HG03060 (cell line): ENCODE results near the gene PPP2R3A.
"Not testable (repeated sequence)": the region's sequence is repeated elsewhere in the genome, so short reads cannot be mapped to it uniquely, and the experiment has no call there.

Experiments used
- ATAC-seq: cut with Tn5 transposase; IDR thresholded peaks from one replicate; pipeline ENCODE4 v1.9.1; 2021; ENCODE audit warnings: low read depth, moderate number of reproducible peaks; ENCODE audit not compliant: unreplicated experiment

PPP2R3A gene

DNA sequence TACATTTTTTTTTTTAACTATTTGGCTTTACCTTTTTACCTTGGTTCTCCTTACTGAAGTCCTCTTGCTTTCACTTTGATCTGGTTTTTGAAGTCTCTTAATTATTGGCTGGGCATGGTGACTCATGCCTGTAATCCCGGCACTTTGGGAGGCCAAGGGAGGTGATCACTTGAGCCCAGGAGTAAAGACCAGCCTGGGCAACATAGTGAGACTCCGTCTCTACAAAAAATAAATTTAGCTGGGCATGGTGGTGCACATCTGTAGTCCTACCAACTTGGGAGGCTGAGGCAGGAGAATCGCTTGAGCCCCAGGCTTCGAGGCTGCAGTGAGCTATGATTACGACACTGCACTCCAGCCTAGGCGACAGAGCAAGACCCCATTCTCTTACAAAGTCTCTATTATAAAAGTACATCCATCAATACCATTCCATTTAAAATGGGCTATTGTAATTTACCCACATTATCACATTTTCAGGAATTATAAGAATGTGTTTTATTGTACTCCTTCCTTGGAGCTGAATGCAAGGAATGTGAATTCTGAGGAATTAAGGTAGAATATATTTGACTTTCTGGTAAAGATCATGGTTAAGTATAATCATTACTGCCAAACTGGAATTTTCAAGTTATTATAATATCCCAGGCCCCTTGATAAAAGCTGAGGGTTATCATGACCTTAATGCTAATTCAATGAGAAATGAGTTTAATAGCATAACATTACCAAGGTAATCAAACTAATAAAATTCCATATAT, 181.6 kb downstream of the PPP2R3A start:
- ATAC-seq: no peak

DNA sequence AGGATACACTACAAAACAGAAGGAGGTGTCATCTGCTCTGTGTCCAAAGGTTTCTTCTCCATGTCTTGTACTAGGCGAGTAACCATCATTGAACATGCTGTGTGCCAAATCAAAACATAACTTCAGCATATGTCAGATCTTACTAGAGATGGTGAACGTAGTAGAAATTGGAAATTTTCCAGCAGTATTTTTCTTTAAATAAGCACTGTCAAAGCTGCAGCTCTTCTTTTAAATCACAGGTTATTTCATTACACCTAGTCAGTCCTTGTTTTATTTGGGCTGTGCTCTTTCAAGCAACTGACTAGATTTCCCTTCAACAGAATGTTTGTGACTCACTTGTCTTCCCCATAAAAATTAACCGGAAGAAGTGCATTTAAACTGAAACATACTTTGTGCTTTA, 184.1 kb downstream of the PPP2R3A start:
- ATAC-seq: no peak

DNA sequence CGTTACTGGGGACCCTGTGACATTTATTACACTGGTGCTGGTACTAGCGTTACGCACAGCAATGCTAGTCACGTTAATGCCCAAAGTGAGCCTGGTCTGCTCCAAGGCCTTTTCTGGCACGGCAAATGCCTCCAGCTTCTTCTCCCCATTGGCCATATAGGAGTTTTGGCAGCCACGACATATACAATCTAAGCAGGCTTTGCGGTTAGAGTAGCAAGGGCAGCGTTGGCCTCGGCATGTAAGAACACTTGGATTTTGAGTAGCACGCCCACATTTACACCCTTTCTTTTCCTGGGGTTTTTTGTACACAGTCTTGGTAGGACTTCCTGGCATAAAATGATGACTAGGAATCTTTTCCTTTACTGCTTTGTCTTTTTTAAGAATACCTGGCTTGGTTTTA, 185.7 kb downstream of the PPP2R3A start:
- no peak for ATAC-seq

DNA sequence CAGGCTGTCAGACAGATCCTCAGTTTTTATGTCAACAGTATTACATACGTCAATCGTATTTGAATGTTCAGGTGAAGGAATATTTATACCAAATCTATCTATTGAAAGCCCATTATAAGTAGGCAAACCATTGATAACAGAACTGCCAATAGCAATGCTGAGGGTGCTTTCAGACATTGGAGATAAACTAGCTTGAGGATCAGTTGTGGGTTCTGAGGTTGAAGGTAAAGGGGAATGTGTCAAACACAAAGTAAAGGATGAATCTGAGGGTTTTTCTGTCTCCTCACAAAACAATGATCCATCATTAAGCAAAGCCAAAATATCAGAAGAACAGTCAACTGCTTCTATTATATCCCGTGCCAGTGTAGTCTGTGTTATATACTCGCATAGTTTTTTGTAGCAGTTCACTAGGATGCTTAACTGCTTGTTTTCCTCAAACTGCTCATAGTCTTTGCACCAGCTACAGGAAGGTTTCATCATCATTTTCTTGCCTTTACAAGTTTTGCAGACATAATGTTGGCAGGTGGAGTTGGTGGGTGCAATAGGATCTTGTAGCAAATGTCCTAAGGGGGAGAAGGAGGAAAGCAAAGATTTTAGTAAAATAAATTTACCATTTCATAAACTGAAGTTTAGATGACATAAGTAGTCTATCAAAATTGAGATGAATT, 186.8 kb downstream of the PPP2R3A start:
- no peak for ATAC-seq

DNA sequence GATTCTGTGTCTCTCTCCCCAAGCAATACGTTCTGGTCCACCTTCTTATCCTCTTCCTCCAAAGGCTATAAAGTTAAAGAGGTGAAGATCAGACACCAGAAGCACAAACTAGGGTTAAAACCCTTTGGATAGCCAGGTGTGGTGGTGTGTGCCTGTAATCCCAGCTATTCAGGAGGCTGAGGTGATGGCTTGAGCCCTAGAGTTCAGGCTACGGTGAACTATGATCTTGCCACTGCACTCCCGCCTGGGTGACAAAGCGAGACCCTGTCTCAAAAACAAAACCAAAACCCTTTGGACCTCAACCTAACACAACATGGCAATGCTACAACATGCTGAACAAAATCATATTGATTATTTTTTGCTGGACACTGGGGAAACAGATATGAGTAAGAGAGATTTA, 187.4 kb downstream of the PPP2R3A start:
- no peak for ATAC-seq

DNA sequence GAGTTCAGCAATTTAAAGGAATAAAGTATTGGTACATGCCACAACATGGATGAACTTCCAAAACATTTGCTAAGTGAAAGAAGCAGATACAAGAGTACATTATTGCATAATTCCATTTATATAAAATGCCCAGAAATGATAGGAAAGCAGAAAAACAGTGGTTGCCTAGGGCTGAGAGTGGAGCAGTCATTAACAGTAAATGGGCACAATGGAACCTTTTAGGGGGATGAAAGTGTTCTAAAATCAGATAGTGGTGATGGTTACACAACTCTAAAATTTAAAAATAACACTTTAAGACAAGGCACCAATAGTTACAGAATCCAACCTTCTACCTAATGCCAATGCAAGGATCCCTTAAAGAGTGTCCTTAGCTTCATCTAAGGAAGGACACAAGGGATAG, 196.0 kb downstream of the PPP2R3A start:
- no peak for ATAC-seq

DNA sequence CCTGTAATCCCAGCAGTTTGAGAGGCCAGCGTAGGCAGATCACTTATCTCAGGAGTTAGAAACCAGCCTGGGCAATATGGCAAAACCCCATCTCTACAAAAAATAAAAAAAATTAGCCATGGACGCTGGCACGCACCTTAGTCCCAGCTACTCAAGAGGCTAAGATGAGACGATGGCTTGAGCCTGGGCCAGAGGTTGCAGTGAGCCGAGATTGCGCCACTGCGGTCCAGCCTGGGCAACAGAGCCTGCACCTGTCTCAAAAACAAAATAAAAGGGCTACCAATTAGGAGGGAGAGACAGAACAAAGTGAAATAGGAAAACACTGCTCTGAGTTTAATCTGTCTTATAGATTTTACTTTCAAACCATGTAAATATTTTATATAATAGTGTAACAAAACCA, 196.8 kb downstream of the PPP2R3A start:
- ATAC-seq: no peak

DNA sequence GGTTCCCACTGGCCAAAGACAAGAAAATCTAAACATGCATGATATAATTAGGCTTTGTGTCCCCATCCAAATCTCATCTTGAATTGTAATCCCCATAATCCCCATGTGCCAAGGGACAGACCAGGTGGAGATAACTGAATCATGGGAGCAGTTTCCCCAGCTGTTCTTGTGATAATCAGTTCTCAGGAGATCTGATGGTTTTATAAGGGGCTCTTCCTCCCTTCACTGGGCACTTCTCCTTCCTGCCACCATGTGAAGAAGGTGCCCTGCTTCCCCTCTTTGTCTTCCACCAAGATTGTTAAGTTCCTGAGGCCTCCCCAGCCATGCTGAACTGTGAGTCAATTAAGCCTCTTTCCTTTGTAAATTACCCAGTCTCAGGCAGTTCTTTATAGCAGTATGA, 198.1 kb downstream of the PPP2R3A start:
- not testable (repeated sequence) for ATAC-seq

DNA sequence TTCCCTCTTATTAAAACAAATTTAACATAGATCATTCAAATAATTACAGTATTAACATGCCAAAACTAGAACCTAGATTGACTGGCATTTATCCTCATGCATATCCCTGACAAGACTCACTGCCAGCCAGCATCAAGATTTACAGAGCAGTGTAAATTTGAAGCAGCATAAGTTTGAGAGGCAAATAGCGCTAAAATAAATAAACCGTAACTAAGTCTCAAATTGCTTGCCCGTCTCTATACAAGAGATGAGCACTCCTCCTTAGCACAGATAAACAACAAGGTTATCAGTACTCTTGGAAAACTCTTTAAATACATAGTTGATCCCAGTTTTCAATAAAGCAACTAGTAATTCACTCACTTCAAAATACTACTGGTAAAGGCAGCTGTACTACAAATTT, 201.0 kb downstream of the PPP2R3A start:
- no peak for ATAC-seq

DNA sequence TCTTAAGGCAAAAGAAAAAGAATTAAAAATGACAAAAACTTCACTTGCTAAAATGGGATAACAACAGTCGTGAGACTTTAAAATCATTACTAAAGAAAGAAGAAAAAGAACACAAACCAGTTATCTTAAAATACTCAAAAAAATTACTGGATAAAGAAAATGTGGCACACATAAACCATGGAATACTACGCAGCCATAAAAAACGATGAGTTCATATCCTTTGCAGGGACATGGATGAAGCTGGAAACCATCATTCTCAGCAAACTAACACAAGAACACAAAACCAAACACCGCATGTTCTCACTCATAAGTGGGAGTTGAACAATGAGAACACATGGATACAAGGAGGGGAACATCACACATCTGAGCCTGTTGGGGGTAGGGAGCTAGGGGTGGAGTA, 202.7 kb downstream of the PPP2R3A start:
- not testable (repeated sequence) for ATAC-seq

DNA sequence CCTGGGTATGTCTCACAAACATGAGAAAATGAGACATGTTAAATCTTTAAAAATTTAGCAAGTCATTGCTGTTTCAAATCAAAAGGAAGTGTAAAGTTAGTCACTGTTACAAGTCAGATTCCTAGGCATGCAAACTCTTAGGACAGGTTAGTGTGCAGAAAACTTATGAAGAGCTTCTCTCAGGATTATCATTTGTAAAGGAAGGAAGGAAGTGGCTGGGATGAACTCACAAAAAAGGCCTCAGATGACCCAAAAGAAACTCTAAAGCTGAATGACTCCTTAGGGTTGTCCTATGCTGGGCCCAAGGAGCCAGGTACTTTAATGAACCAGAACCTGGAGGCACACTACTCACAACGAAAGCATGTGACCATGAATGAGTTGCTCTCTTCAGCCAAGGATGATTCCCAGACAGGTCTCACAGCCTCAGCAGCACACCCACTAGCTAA, 205.6 kb downstream of the PPP2R3A start:
- no peak for ATAC-seq

DNA sequence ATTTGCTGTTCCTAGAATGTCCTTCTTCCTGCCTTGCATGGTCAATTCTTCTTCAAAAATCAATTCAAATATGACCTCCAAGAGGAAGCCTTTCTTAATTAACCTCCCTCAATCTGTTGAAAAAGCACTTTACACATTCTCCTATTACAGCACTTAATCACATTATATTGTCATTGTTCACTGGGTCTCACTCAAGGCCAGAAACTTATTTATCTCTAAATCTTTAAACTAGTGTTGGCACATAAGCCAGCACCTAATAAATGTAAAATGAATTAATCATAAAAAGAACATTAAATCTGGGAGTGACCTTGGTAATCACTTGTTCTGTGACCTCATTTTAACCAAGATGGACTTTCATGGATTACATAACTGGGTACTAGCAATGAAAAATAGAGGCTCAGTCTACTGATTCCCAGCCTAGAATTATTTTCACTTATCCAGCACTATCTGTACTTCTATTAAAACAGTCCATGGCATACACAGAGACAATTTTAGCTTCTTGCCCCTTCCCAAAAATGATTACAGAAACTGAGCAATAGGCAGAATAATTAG, 208.5 kb downstream of the PPP2R3A start:
- no peak for ATAC-seq

DNA sequence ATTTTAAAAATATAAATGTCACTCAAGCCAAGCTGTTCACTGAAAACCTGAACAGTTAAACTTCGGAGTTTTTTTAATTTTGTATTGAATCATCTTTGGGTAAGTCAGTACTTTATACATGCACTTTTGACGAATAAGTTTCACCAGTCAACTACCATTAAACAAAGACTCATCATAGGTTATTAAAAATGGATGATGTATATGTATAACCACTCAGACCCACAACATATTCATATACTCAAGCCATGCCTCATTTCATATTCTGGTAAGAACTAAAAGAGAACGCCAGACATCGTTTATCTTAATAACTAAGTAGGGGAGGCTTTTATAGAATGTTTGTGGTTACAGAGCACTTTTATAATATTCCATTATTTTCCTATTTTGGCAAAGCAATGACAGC, 212.3 kb downstream of the PPP2R3A start:
- no peak for ATAC-seq

DNA sequence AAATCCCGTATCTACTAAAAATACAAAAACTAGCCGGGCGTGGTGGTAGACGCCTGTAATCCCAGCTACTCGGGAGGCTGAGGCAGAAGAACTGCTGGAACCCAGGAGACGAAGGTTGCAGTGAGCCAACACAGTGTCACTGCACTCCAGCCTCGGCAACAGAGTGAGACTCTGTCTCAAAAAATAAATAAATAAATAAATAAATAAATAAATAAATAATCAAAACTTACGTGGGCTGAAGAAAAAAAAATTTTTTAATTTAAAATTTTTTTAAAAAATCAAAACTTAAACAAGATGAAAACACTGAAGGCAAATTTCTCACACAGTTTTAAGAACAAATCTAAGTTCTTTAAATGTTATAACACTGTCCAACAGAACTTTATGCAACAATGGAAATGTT, 216.2 kb downstream of the PPP2R3A start:
- no peak for ATAC-seq

DNA sequence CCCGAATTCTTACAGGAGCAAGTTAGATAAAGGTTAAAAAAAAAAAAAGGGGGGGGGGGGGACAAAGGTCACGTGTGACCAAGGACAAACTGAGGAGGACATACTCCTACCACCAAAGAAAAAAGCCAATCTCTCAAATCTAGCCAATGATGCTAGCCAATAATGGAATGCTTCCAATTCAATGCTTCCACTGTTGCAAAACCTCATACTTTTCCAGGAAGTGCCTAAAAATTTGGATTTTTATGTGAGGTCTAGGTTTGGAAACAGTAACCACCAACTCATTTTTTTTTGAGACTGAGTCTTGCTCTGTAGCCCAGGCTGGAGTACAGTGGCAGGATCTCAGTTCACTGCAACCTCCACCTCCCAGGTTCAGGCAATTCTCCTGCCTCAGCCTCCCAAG, 219.2 kb downstream of the PPP2R3A start:
- no peak for ATAC-seq

DNA sequence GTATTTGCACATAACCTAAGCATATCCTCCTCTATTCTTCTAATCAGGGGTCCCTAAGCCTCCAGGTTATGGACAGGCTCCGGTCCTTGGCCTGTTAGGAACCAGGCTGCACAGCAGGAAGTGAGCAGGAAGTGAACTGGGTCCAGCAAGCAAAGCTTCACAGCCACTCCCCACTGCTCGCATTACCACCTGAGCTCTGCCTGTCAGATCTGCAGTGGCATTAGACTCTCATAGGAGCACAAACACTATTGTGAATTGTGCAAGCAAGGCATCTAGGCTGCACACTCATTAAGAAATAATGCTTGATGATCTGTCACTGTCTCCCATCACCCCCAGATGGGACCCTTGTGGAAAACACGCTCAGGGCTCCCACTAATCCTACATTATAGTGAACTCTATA, 220.8 kb downstream of the PPP2R3A start:
- ATAC-seq: no peak

DNA sequence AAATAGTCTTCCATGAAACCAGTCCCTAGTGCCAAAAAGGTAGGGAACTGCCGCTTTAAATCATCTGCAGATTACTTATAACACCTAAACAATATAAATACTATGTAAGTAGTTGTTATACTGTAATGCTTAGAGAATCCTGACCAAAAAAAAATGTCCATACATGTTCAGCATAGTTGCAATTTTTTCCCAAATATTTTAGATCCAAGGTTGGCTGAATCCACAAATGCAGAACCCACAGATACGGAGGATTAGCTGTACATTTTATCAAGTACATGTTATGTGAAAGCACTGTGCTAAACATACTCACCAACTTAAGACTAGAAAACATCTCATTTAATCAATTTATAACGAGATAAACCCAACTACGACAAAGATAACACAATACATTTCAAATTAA, 221.3 kb downstream of the PPP2R3A start:
- ATAC-seq: no peak

DNA sequence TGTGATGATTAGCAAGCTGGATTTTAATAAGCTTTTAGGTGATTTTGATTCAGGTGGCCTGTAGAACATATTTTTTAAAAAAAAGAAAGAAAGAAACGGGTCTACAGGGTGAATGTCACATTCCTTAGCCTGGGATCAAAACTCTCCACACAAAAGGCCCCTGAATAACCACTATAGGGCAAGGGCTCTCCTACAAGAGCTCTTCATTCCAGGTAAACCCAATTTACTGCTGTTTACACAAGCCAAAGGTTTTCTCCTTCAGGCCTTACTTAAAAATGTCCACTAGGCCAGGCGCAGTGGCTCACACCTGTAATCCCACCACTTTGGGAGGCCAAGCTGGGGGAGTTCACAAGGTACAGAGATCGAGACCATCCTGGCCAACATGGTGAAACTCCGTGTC, 222.3 kb downstream of the PPP2R3A start:
- no peak for ATAC-seq

DNA sequence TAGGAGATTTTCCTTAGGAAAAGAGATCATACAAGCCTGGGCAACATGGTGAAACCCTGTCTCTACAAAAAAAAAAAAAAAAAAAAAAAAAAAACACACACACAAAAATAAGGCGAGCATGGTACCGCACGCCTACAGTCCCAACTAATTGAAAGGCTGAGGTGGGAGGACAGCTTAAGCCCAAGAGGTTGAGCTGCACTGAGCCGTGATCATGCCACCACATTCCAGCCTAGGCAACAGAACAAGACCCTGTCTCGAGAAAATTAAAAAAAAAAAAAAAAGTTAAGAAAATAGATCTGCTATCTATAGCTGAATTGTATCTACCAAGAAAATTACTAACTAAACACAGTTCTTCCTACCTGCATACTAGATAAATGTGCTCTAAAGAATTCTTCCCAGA, 223.5 kb downstream of the PPP2R3A start:
- no peak for ATAC-seq

DNA sequence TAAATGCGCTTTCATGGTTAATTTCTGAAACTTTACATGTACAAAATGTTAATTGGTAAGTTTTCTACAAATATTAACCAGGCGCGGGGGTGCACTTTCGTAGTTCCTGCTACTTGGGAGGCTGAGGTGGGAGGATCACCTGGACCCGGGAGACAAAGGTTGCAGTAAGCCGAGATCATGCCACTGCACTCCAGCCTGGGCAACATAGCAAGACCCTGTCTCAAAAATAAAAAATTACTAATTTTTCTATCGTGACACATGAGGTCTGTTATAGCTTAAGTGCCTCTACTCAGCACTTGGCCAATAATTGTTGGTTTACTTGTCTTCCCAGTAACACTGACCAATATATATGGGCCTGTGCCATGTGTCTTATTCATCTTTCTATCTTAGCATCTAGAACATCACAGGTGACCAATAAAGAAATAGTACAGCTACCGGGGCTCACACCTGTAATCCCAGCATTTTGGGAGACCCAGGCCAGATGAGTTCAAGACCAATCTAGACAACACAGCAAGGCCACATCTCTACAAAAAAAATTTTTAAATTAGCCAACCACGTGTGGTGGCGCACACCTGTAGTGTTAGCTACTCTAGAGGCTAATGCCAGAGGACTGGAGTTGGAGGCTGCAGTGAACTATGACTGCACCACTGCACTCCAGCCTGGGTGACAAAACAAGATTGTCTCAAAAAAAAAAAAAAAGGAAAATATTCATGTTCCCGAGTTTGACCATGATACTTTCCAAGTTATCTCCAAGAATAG, 224.5 kb downstream of the PPP2R3A start:
- no peak for ATAC-seq

DNA sequence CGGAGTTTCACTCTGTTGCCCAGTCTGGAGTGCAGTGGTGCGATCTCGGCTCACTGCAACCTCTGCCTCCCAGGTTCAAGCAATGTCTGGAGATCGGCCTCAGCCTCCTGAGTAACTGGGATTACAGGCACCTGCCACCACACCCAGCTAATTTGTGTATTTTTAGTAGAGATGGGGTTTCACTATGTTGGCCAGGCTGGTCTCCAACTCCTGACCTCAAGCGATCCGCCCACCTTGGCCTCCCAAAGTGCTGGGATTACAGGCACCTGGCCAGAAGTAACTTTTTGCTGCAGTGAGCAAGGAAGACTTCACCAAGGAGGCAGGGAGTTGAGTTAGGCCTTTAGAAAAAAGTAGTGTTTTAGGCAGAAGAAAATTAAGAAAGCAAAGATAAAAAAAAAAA, 226.7 kb downstream of the PPP2R3A start:
- ATAC-seq: not testable (repeated sequence)
